ENCODE results near the gene TLCD1.

Gene TLCD1

GRCh38 chr17:28726226-28726626, at the start of gene TLCD1:
TSS of gene TLCD1 (minus strand) at chr17:28726233. CDS start at chr17:28726097, 136 bp downstream.
- no peak for DNase-seq

- no peak for DNase-seq
Observed at GRCh38 chr17:28774206-28774605, 48.2 kb upstream of the TLCD1 start.

- no peak for DNase-seq
Observed at GRCh38 chr17:28773736-28774135, 47.7 kb upstream of the TLCD1 start.

GRCh38 chr17:28765038-28765437, 39.0 kb upstream of the TLCD1 start:
- DNase-seq = no peak

- no peak for DNase-seq
Observed at GRCh38 chr17:28763804-28764266, 37.8 kb upstream of the TLCD1 start.

GRCh38 chr17:28763137-28763799, 37.2 kb upstream of the TLCD1 start:
- DNase-seq = no peak

GRCh38 chr17:28760601-28761562, 34.8 kb upstream of the TLCD1 start:
- DNase-seq = peak; percentile 23

- DNase-seq = no peak
Observed at GRCh38 chr17:28759256-28759865, 33.3 kb upstream of the TLCD1 start.

- no peak for DNase-seq
Observed at GRCh38 chr17:28758411-28759121, 32.5 kb upstream of the TLCD1 start.

- DNase-seq = no peak
Observed at GRCh38 chr17:28756049-28756804, 30.2 kb upstream of the TLCD1 start.

- no peak for DNase-seq
Observed at GRCh38 chr17:28755486-28755885, 29.5 kb upstream of the TLCD1 start.

- no peak for DNase-seq
Observed at GRCh38 chr17:28751600-28752366, 25.8 kb upstream of the TLCD1 start.

- peak; percentile 49 for DNase-seq
Observed at GRCh38 chr17:28750178-28751047, 24.4 kb upstream of the TLCD1 start.

GRCh38 chr17:28749516-28750177, 23.6 kb upstream of the TLCD1 start:
- DNase-seq = no peak

GRCh38 chr17:28748852-28749515, 23.0 kb upstream of the TLCD1 start:
- no peak for DNase-seq

GRCh38 chr17:28747801-28748750, 22.0 kb upstream of the TLCD1 start:
- no peak for DNase-seq

- no peak for DNase-seq
Observed at GRCh38 chr17:28747051-28747691, 21.1 kb upstream of the TLCD1 start.

Data from NCI-H1417 treated with DMSO at 0.1 percent for 48 hours (cell line).